VCaP (cell line): ENCODE data around the gene MCOLN1.
A peak's percentile ranks its signal among the peaks of the same experiment; 100 is the strongest.

Experiments
- H3K27ac ChIP-seq: fragments of 450-650 bp; 2 replicates; pipeline ENCODE4 v1.5.1; 2017
- CTCF ChIP-seq: fragments of 450-650 bp; conservative IDR thresholded peaks from 2 replicates; pipeline ENCODE4 v1.5.1; 2017; ENCODE audit warnings: mild to moderate bottlenecking, moderate library complexity

MCOLN1 gene

GRCh38 chr19:7528192-7528519 is 5.7 kb downstream of the MCOLN1 start:
- no peak for TF ChIP-seq CTCF
- no peak overlapping the region for H3K27ac ChIP-seq

GRCh38 chr19:7528522-7529245 is 6.3 kb downstream of the MCOLN1 start:
- TF ChIP-seq CTCF, result no peak
- no peak overlapping the region for H3K27ac ChIP-seq

- no peak overlapping the region for H3K27ac ChIP-seq
- no peak for TF ChIP-seq CTCF
Measured at GRCh38 chr19:7529246-7529600, 6.8 kb downstream of the MCOLN1 start.

GRCh38 chr19:7529610-7530490 is 7.4 kb downstream of the MCOLN1 start:
- no peak overlapping the region for H3K27ac ChIP-seq
- TF ChIP-seq CTCF, result no peak

- TF ChIP-seq CTCF, result no peak
- peak overlapping the region; percentile 64; the same call in 1 of the 2 replicates for H3K27ac ChIP-seq
Measured at GRCh38 chr19:7533281-7533885, 11.0 kb downstream of the MCOLN1 start.

GRCh38 chr19:7533925-7534480 is 11.6 kb downstream of the MCOLN1 start:
- H3K27ac ChIP-seq, result peak overlapping the region; percentile 64; the same call in 1 of the 2 replicates
- TF ChIP-seq CTCF, result no peak

GRCh38 chr19:7534531-7535046 is 12.2 kb downstream of the MCOLN1 start:
- TF ChIP-seq CTCF, result no peak
- H3K27ac ChIP-seq, result peak overlapping the region; percentile 64
